GM19467 (cell line): ENCODE measurements around the gene MUS81.
A peak's percentile ranks its signal among the peaks of the same experiment; 100 is the strongest.

Experiments
- ATAC-seq: cut with Tn5 transposase; IDR thresholded peaks from one replicate; pipeline ENCODE4 v1.9.1; 2021; ENCODE audit warnings: mild to moderate bottlenecking, moderate library complexity; ENCODE audit not compliant: unreplicated experiment

The MUS81 gene

GRCh38 chr11:65872586-65873317, 12.5 kb downstream of the MUS81 start, which contains the start of gene EFEMP2:
Gene EFEMP2 (minus strand): TSS chr11:65872800. CDS start chr11:65872354, 446 bp downstream.
- no peak for ATAC-seq

DNA sequence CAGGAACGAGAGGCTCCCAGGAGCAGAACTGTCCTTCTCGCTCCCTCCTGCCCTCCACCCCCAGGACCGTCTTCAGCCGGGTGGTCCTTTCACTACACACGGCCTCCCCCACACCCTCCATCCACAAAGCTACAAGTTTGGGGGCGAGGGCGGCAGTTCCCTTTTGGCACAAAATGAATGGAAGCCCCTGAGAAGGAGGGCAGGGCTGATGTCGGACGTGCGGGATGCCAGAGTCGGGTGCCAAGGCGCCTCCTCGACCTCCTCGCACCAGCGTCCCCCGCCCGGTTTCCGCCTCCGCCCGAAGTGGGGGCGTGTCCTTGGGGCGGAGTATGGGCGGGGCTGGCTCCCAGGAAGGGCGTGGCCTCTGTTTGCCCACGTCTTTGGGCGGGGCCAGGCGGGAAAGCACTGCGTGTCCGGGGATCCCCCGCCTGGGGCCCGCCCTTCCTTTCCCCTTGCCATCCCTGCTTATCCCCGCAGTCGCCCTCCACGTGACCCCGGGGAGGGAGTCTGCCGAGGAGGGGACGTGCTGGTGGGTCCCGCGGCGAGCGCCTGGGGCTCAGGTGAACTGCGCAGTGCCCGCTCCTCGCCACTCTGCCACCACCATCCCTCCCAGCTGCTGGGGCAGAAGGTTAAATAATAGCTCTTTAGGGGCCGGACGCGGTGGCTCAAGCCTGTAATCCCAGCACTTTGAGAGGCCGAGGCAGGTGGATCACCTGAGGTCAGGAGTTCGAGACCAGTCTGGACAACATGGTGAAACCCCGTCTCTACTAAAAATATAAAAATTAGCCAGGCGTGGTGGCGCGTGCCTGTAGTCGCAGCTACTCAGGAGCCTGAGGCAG, 13.3 kb downstream of the MUS81 start:
- peak; percentile 60 for ATAC-seq

- ATAC-seq: no peak
Measured at GRCh38 chr11:65879617-65880016, 19.4 kb downstream of the MUS81 start, which contains the start of gene CTSW. Gene CTSW (plus strand): TSS chr11:65879837. CDS start chr11:65879855, 18 bp downstream.

DNA sequence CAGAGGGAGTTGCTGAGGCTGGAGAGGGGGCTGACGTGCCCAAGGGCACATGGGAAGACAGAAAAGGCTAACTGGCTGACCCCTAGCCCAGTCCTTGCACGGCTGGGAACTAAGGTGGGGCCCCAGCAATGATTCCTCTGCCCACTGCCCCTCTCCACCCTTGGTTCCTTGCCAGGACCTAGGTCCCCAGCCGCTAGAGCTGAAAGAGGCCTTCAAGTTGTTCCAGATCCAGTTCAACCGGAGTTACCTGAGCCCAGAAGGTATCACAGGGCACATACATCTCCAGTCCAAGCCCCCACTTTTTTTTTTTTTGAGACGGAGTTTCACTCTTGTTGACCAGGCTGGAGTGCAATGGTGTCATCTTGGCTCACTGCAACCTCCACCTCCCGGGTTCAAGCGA, 19.8 kb downstream of the MUS81 start:
- no peak for ATAC-seq

DNA sequence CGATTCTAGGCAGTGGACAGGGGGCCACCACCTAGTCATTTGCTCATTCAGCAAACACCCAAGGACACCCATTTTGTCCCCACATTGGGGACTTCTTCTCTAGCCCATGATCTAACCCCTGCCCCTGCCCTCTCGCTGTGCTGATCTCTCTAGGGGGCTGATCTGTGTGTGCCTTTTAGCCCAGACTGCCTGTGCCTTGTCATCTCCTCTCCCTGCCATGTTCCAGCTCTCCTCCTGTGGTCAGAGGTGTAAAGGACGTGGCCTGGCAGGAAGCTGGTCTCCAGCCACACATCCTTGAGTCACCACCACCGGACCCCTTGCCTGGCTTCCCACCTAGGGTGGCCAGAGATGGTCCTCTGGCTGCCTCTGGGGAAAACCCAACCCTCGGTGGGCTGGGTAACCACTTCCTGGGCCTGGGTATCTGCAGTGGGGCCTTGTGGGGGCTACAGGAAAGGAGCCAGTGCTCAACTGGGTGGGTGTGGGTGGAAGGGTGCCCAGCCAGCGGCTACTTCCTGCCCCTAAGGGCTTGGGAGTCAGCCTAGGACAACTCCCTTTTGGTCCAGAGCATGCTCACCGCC, 20.7 kb downstream of the MUS81 start:
- no peak for ATAC-seq

DNA sequence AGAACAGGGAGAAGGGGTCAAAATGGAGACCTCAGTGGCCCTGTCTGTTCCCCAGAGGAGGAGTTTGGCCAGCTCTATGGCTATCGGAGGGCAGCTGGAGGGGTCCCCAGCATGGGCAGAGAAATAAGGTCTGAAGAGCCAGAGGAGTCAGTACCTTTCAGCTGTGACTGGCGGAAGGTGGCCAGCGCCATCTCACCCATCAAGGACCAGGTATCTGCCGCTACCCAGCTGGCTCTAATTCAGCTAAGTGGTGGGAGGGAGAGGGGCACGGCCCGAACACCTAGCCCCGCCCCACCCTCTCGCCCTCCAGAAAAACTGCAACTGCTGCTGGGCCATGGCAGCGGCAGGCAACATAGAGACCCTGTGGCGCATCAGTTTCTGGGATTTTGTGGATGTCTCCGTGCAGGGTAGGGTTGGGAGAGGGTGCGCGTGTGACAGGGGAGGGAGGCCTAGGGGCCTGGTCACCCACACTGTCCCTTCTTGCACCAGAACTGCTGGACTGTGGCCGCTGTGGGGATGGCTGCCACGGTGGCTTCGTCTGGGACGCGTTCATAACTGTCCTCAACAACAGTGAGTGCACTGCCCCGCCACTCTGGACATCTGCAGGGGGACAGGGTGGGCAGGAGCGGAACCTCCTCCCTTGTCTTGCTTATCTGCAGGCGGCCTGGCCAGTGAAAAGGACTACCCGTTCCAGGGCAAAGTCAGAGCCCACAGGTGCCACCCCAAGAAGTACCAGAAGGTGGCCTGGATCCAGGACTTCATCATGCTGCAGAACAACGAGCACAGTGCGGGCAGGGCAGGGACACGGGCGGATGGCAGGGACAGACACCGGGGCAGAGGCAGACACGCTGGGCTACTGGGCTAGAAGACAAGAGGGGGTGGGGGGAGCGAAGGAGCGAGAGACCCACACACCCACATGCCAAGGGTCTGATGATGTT, 22.2 kb downstream of the MUS81 start:
- ATAC-seq: no peak

- ATAC-seq: no peak
Measured at GRCh38 chr11:65883058-65883761, 23.0 kb downstream of the MUS81 start.

DNA sequence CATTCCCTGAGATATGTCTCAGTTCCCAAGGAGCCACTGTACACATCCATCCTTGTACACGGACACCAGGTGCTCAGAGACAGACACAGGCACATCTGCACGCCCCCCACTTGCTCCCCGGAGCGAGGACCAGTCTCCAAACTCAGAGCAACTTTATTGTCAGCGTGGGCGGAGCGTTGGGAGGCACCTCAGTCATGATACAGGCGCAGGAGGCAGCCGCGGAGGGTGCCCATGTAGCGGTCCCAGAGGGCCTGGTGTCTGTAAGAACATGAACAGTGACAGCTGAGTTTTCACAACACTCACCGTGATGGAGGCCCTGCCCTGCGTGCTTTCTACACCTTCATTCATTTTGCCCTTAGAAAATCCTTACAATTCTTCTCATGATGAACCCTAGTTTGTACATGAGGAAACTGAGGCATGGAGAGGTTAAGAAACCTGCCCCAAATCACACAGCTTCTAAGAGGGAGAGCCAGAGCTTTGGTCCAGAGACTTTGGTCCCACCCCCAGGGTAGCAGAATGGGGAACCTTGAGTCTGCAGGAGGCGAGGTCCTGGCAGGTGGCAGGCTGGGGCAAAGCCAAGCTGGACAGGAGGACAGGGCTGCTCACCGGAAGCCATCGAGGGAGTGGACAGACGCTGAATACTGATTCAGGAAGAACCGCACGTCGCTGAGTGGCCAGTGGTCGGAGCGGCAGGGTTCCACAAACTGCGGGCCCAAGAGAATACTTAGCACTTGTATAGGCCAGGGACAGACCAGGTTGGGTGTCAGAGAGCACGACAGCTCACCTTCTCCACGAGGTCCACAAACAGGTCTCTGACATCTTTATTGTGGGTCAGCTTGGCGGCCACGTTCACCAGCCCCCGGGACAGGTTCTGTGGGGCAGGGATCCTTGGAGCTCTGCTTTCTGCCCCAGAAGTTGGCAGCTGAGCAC, 23.8 kb downstream of the MUS81 start:
- no peak for ATAC-seq

- ATAC-seq: no peak
Measured at GRCh38 chr11:65884716-65885092, 24.5 kb downstream of the MUS81 start.

GRCh38 chr11:65885231-65885630, 25.0 kb downstream of the MUS81 start:
- ATAC-seq: no peak

DNA sequence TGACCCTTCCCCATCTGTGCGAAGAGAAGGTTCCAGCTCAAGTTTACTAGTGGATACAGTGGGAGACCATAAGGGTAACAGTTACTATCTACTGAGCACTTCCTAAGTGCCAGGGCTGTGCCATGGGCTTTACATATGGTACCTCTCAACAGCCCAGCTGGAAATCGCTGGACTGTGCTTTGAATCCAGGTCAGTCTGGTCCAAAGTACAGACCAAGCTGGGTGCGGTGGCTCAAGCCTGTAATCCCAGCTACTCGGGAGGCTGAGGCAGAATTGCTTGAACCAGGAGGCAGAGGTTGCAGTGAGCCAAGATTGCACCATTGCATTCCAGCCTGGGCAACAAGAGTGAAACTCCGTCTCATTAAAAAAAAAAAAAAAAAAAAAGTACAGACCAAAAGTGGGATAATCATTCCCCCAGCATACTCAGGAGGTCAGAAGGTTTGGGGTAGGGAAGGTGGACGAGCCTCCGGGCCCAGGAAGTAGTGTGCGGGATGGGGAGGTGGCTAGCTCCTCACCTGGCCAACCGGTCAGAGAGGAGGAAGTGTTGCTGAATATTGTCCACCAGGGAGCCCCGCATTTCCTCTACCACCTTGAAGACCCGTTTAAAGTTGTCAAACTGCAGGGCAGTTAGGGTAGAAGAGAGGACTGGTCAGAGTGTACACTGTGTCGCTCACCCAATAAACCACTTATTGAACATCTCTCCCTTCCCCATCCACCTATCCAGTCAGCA, 25.7 kb downstream of the MUS81 start:
- ATAC-seq: no peak

DNA sequence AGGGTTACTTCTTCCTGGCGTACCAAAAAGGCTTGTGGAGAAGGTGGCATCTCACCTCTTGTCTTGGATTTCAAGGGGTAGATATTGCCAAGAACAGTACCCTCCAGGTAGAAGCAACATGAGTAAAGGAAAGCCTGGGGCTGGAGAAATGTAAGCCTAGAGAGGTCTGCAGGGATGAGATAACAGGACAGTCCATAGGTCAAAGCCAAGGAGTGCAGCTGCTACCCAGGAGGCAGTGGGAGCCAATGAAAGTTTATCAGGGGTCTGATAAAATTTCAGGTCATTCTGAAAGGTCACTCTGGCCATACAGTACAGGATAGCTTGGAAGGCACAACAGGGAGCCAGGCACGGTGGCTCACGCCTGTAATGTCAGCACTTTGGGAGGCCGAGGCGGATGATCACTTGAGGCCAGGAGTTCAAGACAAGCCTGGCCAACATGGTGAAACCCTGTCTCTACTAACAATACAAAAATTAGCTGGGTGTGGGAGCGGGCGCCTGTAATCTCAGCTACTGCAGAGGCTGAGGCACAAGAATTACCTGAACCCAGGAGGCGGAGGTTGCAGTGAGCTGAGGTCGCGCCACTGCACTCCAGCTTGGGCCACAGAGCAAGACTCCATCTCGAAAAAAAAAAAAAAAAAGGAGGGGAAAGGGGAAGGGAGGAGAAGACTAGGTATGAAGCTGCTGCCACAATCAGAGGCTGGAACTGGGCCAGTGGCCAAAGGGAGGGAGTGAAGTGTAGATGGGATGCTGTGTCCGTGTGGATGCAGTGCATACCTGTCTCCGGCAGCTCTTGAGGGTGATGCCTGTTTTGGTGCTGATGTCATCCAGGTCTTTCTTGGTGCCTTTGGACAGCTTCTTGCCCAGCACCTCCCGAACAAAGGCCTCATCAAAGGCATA, 26.8 kb downstream of the MUS81 start:
- ATAC-seq: no peak

DNA sequence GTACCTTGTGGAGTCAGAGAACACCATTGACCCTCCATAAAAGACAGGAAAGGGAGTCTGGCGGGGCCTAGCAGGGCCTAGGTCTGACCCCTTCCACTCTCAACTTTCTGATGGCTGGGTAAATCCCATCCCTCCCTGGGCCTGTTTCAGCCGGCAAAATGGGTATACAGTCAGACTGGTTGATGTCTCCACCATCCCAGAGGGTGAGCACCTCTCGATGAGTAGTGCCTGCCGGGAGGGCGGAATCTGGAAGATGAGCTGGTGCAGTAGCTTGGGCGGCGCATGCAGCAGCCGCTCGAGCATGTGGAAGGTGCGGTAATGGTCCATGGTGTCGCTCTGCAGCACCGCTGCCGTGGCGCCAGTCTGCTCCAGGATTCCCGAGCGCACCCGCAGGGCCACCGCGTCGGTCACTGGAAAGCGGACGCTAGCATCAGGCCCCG, 27.5 kb downstream of the MUS81 start:
- ATAC-seq: no peak

- peak; percentile 40 for ATAC-seq
Measured at GRCh38 chr11:65888163-65888814, 28.1 kb downstream of the MUS81 start, which contains the start of gene FIBP. Gene FIBP (minus strand): TSS chr11:65888471. CDS start chr11:65888418, 53 bp downstream.

DNA sequence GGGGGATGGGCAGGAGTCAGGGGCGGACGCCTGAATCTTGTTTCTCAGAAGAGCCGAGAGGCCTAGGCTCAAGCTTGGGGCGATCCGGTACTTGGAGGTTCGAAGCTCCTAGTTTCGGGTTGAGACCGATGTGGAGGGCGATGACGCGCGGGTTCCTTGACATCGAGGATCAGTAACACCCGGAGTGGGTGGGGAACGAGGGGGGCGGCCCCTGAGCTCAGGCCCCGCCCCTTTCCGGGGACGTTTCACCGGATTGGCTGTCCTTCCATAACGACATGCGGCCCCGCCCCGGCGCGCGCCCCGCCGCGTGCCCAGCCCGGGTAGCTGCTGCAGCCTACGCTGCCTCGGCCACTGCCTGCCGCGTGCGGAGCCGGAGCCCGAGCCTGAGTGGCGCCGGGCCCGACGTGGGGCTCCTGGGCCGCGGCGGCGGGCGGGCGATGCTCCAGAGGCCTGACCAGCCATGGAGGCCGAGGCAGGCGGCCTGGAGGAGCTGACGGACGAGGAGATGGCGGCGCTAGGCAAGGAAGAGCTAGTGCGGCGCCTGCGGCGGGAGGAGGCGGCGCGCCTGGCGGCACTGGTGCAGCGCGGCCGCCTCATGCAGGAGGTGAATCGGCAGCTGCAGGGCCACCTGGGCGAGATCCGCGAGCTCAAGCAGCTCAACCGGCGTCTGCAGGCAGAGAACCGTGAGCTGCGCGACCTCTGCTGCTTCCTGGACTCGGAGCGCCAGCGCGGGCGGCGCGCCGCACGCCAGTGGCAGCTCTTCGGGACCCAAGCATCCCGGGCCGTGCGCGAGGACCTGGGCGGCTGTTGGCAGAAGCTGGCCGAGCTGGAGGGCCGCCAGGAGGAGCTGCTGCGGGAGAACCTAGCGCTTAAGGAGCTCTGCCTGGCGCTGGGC, 30.3 kb downstream of the MUS81 start, which contains the start of gene CCDC85B:
Gene CCDC85B (plus strand): TSS at position 350 of the 895 bp plus-strand sequence. CDS start 111 bp downstream, at position 461.
- peak; percentile 55 for ATAC-seq
